C1 segment of cervical spinal cord (tissue), 14 donors: ENCODE data around the gene EIF6.

Source experiments
- DNase-seq, 14 donors: peaks; one replicate each; lab custom pipeline; 2025; lab: John Stamatoyannopoulos, UW

EIF6 gene

DNA sequence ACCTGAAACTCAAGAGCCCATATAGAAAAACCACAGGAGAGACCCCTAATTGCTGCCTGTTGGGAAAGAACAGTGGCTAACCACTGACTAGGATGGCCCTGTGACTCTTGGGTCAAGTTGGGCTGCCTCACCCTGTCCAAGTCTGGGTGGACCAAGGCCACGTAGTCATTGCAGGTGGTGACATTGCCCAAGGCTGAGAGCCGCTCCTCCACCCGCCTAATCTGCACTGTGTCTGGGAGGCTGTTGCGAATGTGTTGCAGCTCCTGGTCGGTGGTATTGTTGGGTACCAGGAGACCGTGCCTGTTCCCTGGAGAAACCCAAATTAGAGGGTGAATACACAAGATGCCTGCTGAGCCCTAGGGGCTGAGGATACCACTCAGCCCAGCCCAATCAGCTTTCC, 4.0 kb downstream of the EIF6 start:
- no peak for DNase-seq

DNA sequence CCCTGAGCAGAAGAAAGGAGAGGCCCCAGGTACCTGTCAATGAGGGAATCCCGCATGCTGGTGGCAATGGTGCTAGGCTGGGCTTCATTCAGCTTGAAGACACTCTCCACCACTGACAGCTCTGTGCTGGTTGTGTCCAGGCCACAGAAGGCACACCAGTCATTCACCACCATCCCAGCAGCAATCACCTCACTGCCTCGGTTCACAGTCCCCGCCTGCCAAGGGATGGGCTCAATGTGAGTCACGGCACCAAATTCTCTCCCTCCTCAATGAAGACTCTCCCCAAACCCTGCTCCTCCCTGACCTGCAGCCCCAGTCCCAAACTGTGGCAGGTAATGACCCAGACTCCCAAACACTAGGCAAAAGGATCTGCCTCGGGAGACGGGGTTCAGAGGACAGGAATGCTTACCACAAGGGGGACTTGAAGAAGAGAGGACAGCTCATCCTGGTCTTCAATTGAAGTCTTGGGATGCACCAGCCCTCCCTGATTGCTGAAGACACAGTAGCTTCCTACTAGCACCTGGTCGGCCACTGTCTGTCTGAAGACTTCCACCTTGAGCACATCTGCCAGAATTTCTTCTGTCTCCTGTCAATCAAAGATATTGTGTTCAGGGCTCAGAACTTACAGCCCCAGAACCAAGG, 4.9 kb downstream of the EIF6 start:
- no peak for DNase-seq

GRCh38 chr20:35279040-35279439, 5.5 kb downstream of the EIF6 start:
- no peak for DNase-seq

- peak; percentile 20 to 88 (median 72) for DNase-seq
These were observed 6.8 kb downstream of the EIF6 start, which contains the start of gene MMP24OS for GRCh38 chr20:35277531-35278395. MMP24OS (minus strand) TSS chr20:35278122; CDS start chr20:35277929, 193 bp downstream.

- DNase-seq: no peak
These were observed 7.4 kb downstream of the EIF6 start for GRCh38 chr20:35277127-35277526.

DNA sequence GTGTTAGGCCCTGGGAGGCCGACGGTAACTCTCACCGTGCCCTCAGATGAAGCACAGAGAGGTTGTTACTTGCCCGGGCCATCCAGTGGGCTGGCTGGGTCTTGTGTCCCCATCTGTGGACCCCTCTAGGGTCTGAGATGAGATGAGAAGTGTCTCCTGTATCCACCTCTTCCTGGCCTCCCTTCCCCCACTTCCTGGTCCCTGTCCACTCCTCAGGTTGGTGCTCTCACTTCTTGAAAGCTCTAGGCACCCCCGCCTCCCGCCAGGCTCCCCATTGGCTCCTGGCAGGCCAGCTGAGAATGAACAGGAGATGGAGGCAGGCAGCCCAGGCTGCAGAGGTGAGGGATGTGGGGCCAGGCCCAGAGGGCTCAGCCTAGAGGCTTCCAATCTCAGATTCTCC, 8.2 kb downstream of the EIF6 start:
- DNase-seq: no peak

GRCh38 chr20:35275741-35276251, 8.8 kb downstream of the EIF6 start:
- no peak for DNase-seq

- DNase-seq: no peak
These were observed 10.1 kb downstream of the EIF6 start for GRCh38 chr20:35274172-35275092.

DNA sequence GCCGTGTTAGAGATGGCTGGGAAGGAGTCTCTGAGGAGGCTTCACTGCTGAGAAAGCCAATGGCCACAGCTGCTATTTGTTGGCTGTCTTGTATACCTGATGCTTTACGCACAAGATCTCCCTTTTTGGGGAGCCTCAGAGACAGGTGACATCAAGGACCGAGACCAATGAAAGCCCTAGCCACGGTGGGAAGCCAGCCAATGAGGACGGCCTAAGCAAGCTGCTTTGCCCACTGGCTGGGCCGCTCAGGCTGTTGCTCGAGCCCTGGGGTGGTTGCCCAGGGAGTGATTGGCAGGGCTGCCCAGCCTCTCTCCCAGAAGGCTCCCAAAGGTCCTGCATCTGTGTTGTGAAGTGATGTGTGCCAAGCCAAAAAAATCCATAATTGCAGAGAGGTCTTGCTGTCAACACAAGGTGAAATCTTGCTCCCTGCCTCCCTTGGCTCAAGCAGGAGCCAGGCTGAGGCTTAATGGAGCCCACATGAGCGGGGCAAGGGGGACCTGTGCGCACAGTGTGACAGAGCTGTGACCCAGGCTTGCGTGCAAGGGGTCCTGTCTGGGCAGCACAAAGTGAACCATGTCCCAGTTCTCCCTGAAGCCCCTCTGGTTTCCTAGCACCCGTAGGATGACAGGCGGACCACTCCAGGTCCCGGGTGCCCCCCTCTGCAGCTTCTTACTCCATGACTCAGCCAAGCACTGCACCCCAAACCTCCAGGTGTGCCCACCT, 11.0 kb downstream of the EIF6 start:
- peak in 10 of 14 donors; percentile 1 to 92 (median 28) for DNase-seq

DNA sequence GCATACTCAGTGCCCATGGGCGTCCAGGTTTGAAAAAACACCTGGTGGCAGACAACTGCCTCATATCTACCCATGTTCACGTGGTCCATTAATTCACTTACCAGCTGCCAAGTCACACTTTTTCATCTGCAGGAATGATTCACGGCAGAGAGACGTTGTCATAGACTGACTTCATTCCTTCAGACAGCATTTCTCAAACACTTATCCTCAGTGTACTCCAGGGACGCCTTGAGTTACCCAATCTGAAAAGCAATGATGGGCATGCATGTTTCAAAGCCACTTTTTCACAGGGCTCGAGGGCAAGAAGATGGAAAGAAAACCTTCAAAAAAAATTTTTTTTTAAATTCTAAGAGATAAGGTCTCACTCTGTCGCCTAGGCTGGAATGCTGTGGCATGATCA, 12.7 kb downstream of the EIF6 start:
- no peak for DNase-seq

GRCh38 chr20:35271073-35271882, 13.3 kb downstream of the EIF6 start:
- DNase-seq: no peak

GRCh38 chr20:35270021-35270902, 14.3 kb downstream of the EIF6 start:
- DNase-seq: no peak

GRCh38 chr20:35269055-35269781, 15.4 kb downstream of the EIF6 start:
- peak in 10 of 14 donors; percentile 2 to 83 (median 15) for DNase-seq

DNA sequence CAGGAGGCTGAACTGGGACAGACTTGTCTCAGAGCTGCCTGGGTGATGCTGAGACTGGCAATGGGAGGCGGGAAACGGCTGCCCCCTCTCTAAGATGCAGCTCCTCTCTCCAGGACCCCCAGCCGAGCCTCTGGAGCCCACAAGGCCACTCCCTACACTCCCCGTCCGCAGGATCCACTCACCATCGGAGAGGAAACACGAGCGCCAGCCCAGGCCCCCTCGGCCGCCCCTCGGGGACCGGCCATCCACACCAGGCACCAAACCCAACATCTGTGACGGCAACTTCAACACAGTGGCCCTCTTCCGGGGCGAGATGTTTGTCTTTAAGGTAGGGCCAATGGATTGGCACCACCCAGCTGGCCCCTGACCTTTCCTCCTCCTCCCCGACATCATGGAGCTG, 17.5 kb downstream of the EIF6 start:
- no peak for DNase-seq

DNA sequence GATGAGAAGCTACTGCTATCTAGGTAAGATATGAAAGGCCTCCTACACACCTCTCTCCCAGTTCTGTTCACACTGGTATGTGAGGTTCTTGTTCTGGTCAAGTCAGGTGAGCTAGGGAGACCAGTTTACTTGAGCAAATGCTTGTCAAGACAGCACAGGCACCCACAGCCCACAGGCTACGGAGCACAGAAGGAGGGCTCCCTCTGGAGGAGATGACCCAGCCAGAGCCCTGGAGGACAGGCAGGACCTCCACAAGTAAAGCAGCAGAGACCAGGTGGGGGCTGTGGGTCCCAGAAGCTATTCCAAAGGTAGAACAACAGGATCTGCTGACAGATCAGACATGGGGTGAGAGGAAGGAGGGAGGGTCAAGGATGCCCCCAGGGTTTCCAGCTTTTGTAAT, 19.8 kb downstream of the EIF6 start:
- DNase-seq: no peak

- DNase-seq: peak in 2 of 14 donors; percentile 46 to 92
These were observed 20.8 kb downstream of the EIF6 start for GRCh38 chr20:35263532-35264341.

- peak in 2 of 14 donors; percentile 46 to 92 for DNase-seq
These were observed 21.6 kb downstream of the EIF6 start for GRCh38 chr20:35262731-35263531.
